ENCODE measurements around the gene GIPC3.
"Not testable (repeated sequence)": the region's sequence is repeated elsewhere in the genome, so short reads cannot be mapped to it uniquely, and the experiment has no call there.

The GIPC3 gene

GRCh38 chr19:3619631-3620012 is 34.3 kb downstream of the GIPC3 start:
- no peak for DNase-seq

GRCh38 chr19:3620145-3620816 is 35.0 kb downstream of the GIPC3 start:
- DNase-seq, result no peak

DNA sequence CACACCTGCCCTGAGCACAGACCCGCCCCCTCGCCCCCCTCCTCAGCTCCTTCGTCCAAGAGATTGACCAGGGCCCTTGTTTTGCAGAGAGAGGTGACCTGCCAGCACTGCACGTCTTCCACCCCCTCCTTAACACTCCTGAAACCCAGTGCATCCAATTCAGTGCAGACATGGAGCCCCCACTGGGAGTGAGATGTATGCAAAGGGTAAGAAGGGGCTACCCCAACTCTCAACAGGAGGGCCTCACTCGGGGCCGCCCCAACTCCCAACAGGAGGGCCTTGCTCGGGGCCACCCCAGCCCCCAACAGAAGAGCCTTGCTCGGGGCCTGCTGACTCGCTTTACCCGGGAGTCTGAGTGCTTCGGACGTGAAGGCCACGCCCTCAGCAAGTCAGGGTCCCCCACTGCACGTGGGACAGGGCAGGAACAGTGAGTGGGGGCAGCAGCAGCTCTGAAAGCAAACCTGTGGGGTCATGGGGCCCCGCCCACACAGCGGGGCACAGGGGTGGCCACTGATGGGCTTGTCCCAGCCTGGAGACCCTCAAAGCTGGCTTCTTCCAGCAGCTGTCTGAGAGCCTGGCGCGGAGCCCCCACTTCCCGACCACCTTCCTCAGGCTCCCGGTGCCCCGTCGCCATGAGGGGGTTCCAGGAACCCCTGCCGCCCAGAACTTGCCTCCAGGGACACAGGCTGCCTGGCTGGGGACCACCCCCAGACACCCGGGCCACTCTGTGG is 35.7 kb downstream of the GIPC3 start:
- no peak for DNase-seq

GRCh38 chr19:3621689-3622088 is 36.4 kb downstream of the GIPC3 start:
- no peak for DNase-seq

DNA sequence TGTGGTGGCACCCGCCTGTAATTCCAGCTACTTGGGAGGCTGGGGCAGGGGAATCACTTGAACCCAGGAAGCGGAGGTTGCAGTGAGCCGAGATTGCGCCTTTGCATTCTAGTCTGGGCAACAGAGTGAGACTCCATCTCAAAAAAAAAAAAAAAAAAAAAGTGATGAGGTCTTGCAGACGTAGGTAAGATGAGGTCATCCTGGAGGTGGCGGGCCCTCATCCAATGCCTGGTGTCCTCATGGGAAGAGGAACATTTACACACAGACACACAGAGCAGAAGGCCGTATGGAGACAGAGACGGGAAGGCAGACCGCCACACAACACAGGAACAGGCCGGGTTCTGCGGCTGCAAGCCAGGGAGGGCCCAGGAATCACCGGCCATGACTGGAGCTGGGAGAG is 36.9 kb downstream of the GIPC3 start:
- DNase-seq, result no peak

DNA sequence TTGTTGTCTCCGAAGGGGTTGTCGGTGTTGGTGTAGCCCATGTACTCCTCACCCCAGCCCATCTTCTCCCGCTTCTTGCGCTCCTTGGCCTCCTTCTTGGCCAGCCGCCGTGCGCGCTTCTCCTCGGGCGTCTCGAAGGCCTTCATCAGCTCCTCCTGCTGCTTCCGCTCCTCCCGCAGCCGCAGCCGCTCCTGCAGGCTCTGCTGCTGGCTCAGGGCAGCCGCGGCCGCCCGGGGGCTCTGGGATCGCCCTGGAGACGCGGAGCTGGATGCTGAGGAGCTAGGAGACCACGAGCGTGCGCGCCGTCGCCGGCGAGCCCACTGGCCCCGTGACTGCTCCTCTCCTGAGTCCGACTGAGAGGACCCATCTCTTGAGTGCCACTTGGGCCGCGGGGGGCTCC is 38.4 kb downstream of the GIPC3 start:
- no peak for DNase-seq

DNA sequence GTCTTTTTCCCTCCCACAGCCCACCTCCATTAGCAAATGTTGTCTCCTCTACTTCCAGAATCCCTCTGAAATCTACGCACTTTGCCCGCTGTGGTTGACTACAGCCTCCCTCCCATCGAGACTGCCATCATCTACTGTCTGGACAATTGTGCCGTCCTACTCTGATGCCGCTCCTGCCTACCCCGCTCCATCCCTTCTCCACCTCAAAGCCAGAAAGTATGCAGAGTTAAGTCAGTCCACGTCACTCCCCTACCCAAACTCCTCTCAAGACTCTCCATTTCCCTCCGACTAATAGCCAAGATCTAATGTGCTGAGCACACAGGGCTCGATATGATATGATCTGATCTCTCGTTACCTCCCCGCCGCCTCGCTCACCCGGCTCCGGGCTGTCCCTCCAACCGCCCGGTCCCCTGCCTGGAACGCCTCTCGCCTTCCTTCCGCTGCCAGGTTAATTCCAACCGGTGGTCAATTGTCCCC is 40.8 kb downstream of the GIPC3 start:
- DNase-seq, result no peak

DNA sequence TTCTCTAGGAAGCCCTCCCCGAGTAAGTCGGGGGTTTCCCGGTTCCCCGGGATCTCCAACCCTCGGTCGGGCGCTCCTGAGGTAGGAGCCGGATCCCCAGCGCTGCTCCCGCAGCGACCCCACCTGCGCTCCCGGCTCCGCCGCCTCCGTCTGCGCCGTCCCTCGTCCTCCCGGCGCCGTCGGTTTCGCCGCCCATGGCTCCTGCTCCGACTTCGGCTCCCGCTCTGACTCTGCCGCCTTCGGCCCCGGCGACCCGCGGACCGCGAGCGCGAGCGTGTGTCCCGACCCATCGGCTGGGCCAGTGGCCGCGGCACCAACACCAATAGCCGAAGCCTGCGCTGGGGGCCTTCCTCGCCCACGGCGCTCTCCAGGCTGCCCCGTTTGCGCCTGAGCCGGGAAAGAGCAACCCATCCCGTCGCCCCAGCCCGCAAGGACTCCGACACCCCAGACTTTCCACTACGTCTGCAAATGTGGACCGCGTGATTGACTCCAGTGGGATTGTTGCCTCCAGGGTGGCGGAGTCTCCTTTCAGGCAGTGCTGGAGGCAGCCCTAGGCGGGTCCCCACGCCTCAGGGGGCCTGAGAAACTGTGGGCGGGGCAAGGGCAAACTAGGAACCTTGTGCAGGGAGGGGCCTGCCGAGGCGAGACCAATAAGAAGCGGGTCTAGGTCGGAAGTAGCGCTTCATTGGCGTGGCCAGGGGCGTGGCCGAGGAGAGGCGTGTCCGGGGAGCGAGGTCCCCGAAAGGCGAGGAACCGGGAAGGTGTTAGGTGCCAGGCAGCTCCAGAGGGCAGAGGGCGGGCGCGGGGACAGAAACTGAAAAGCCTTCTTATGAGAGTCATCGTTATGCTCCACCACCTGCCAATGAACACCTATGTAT is 41.4 kb downstream of the GIPC3 start, which contains the start of gene CACTIN:
TSS of gene CACTIN (minus strand) at position 318 of the 878 bp plus-strand sequence. CDS start at position 290, 28 bp downstream.
- DNase-seq, result peak; percentile 100

DNA sequence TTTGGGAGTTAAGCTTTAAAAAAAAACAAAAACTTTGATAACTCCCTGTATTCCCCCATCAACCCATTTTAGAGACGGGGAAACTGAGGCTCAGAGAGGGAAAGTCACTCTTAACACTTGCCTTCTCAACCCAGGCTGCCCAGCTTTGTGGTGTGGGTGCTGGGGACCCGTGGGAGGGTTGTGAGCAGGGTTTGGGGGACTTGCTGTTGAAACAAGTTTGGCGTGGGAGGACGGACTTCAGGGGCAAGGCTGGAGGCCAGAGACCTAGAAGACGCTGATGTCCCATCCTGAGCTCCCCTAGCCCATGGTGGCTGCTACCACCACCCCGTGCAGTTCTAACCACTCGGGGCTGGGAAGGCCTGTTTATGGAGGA is 42.1 kb downstream of the GIPC3 start:
- no peak for DNase-seq

- DNase-seq, result not testable (repeated sequence)
Observed at GRCh38 chr19:3628766-3629165, 43.5 kb downstream of the GIPC3 start.

DNA sequence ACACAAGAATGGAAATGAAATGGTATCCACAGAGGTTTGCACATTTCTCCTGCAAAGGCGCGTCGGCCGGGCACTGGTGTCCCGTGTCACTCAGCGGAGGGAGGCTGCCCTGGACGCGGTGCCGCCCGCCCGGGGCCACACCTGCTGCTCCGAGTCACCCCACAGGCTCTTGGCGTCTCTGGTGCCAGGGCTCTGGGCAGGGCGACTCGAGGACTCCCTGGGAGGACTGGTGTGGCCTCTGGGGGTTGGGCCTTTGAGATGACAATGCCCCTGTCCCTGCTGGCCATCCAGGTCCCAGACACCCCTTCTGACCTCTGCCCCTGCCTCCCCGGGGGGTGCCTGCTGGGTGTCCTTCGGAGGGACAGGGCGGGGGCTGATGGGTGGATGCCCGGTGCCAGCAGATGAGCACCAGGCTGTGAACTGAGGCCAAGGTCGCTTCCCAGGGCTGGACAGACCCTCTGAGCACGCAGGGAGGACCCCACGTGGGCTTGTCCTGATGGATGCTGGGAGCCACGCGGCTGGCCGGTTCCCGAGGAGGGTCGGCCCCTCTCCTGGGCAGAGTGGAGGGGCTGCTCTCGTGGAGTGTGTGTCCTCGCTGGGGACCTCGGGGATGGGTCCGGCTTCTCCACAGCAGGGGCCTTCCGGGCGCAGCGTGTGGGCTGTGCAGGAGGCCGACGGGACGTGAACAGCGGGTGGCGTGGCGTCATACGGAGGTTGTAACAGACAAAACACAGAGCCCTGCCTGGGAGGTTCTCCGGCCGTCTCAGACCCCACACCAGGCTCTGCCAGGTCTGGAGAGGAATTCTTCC is 46.0 kb downstream of the GIPC3 start:
- no peak for DNase-seq

- no peak for DNase-seq
Observed at GRCh38 chr19:3632098-3632497, 46.8 kb downstream of the GIPC3 start.

DNA sequence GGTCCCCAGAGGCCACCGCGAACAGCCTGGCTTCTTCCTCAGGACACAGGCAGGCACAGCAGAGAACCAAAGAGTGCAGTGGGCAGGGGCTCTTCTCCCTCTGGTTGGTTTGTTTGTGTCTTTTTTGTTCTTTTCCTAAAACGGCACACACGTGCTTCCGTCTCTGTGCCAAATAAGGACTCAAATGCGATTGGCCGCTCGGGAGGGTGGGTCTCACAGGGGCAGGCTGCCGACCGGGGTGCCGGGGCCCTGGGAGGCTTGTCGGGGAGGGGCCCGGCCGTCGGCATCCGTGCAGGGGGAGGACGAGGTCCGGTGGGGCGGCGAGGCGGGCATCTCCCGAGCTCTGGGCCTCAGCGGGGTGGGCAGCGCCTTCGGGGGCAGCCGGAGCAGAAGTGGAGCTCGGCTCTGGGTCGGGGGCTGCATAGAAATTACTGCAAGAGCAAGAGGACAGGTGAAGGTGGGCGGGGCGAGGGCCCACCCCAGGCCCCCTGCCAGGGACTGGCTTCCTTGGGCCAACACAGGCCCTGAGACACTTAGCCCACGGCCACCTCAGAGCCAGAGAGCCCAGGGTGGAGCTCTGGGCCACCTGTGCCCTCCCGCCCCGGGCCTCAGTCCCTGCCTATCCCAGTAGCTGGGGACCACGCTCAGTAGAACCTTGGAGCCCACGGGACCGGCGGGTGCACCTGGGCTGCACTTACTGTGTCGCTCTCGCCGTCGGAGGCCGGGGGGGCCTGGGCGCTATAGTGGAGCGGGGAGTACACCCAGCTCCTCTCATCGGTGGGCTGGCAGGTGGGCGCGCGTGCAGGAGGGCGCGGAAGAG is 47.7 kb downstream of the GIPC3 start:
- DNase-seq, result no peak

GRCh38 chr19:3633559-3633988 is 48.3 kb downstream of the GIPC3 start:
- DNase-seq, result no peak

- DNase-seq, result no peak
Observed at GRCh38 chr19:3634496-3635045, 49.3 kb downstream of the GIPC3 start.

GRCh38 chr19:3636506-3636905 is 51.2 kb downstream of the GIPC3 start:
- DNase-seq, result no peak

DNA sequence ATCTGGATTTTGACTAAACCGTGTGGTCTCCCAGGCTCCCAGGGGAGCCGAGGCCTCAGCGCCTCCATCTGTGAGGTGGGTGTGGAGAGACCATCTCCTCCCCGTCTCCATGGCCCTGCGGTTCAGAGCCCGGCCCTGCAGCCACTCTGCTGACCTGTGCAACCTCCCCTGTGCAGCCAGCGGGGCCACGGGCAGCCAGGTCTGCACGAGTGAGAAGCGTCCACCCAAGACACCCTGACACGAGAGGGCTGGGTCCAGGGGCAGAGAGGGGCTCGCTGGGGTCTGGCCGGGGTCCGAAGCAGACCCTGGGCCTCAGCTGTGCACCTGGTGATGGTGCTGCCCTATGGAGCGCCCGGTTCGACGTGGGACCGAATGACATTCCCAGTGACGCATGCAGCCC is 51.7 kb downstream of the GIPC3 start:
- no peak for DNase-seq

DNA sequence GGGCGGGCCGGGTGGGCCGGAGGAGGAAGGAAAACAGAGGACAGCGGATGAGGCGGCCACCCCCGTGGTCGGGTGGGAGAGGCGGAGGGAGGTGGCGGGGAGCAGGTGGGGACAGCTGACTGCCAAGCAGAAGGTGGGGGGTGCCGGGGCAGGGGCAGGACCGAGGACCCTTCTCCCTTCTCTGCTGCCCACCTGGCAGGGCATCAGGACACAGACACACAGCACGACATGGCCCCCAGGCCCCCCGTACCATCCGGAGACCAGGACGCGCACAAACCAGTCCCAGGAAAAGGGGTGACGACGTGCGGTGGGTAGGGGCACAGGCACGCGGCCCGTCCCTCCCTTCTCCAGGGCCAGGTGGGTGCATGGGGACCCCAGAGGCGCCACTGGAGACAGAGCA is 52.3 kb downstream of the GIPC3 start:
- DNase-seq, result no peak

- no peak for DNase-seq
Observed at GRCh38 chr19:3638208-3639193, 53.2 kb downstream of the GIPC3 start.

- no peak for DNase-seq
Observed at GRCh38 chr19:3639479-3639878, 54.2 kb downstream of the GIPC3 start.
